ENCODE measurements around the gene TSC22D1.
"Not testable (repeated sequence)": the region's sequence is repeated elsewhere in the genome, so short reads cannot be mapped to it uniquely, and the experiment has no call there.

The TSC22D1 gene

GRCh38 chr13:44575741-44576350 is at the start of gene TSC22D1:
Gene TSC22D1 (minus strand): TSS chr13:44576330. CDS start chr13:44576074, 256 bp downstream.
- peak; percentile 11 to 46 for DNase-seq (ENCODE audit: low read depth in 2 of 2)

GRCh38 chr13:44622708-44623107 is 46.6 kb upstream of the TSC22D1 start:
- DNase-seq (ENCODE audit: low read depth in 2 of 2), result no peak

GRCh38 chr13:44622261-44622660 is 46.1 kb upstream of the TSC22D1 start:
- no peak for DNase-seq (ENCODE audit: low read depth in 2 of 2)

- DNase-seq (ENCODE audit: low read depth in 2 of 2), result no peak
These were observed 43.9 kb upstream of the TSC22D1 start for GRCh38 chr13:44620057-44620456.

- DNase-seq (ENCODE audit: low read depth in 2 of 2), result no peak
These were observed 43.5 kb upstream of the TSC22D1 start for GRCh38 chr13:44619651-44620050.

- DNase-seq (ENCODE audit: low read depth in 2 of 2), result no peak
These were observed 42.2 kb upstream of the TSC22D1 start for GRCh38 chr13:44618326-44618725.

GRCh38 chr13:44617648-44618047 is 41.5 kb upstream of the TSC22D1 start:
- DNase-seq (ENCODE audit: low read depth in 2 of 2), result no peak

GRCh38 chr13:44609137-44609536 is 33.0 kb upstream of the TSC22D1 start:
- no peak for DNase-seq (ENCODE audit: low read depth in 2 of 2)

GRCh38 chr13:44605721-44606120 is 29.6 kb upstream of the TSC22D1 start:
- DNase-seq (ENCODE audit: low read depth in 2 of 2), result no peak

- no peak for DNase-seq (ENCODE audit: low read depth in 2 of 2)
These were observed 29.1 kb upstream of the TSC22D1 start for GRCh38 chr13:44605275-44605674.

- DNase-seq (ENCODE audit: low read depth in 2 of 2), result no peak
These were observed 25.5 kb upstream of the TSC22D1 start for GRCh38 chr13:44601586-44601985.

GRCh38 chr13:44593861-44594592 is 17.9 kb upstream of the TSC22D1 start:
- DNase-seq (ENCODE audit: low read depth in 2 of 2), result not testable (repeated sequence)

GRCh38 chr13:44592216-44592847 is 16.2 kb upstream of the TSC22D1 start:
- DNase-seq (ENCODE audit: low read depth in 2 of 2), result no peak

GRCh38 chr13:44591316-44591715 is 15.2 kb upstream of the TSC22D1 start:
- no peak for DNase-seq (ENCODE audit: low read depth in 2 of 2)

- no peak for DNase-seq (ENCODE audit: low read depth in 2 of 2)
These were observed 7.0 kb upstream of the TSC22D1 start for GRCh38 chr13:44583137-44583536.

- DNase-seq (ENCODE audit: low read depth in 2 of 2), result no peak
These were observed 1.9 kb upstream of the TSC22D1 start for GRCh38 chr13:44578067-44578400.

GRCh38 chr13:44577236-44578066 is 1.3 kb upstream of the TSC22D1 start:
- DNase-seq (ENCODE audit: low read depth in 2 of 2), result peak; percentile 91 to 92

GRCh38 chr13:44576351-44577235 is 463 bp upstream of the TSC22D1 start:
- DNase-seq (ENCODE audit: low read depth in 2 of 2), result peak in 1 of 2 experiments; percentile 13

GRCh38 chr13:44575035-44575434 is 1.1 kb downstream of the TSC22D1 start:
- no peak for DNase-seq (ENCODE audit: low read depth in 2 of 2)

GRCh38 chr13:44574466-44574855 is 1.7 kb downstream of the TSC22D1 start:
- DNase-seq (ENCODE audit: low read depth in 2 of 2), result no peak

GRCh38 chr13:44573790-44574465 is 2.2 kb downstream of the TSC22D1 start:
- no peak for DNase-seq (ENCODE audit: low read depth in 2 of 2)

All from stimulated activated CD4-positive, alpha-beta T cell treated with anti-CD3 and anti-CD28 coated beads, Interleukin-12 subunit alpha, Interleukin-12 subunit beta, amount 100 ng/mL, for 24 hours (primary cell).